Neural progenitor cell (in vitro differentiated cells): Measurements from ENCODE around the gene SCN2A. TPM values are rescaled to one million over a fixed set of nuclear protein-coding genes. Genes with fewer than 3 reads are reported as not detected.

Experiments used
- DNase-seq: peaks from one replicate; pipeline ENCODE4 v3.0.0-alpha.2; 2016; ENCODE audit warnings: low spot score
- H2AFZ ChIP-seq: fragments of 200-600 bp; sonication (generic); replicated peaks from 2 replicates; pipeline ENCODE4 v1.6.1; 2016; ENCODE audit warnings: antibody characterized with exemption
- H3F3A ChIP-seq: fragments of 200-600 bp; sonication (generic); 2 replicates; pipeline ENCODE4 v1.6.1; 2016; ENCODE audit warnings: antibody characterized with exemption, low read depth
- H3K27ac ChIP-seq: fragments of 200-600 bp; sonication (generic); 2 replicates; pipeline ENCODE4 v1.5.1; 2016; ENCODE audit warnings: mild to moderate bottlenecking
- H3K27me3 ChIP-seq: fragments of 200-600 bp; sonication (generic); 2 replicates; pipeline ENCODE4 v1.6.1; 2016; ENCODE audit warnings: mild to moderate bottlenecking, moderate library complexity
- H3K36me3 ChIP-seq: fragments of 200-600 bp; sonication (generic); 2 replicates; pipeline ENCODE4 v1.5.1; 2016
- H3K4me1 ChIP-seq: fragments of 200-600 bp; sonication (generic); 2 replicates; pipeline ENCODE4 v1.6.1; 2016; ENCODE audit warnings: mixed run types
- H3K4me2 ChIP-seq: fragments of 200-600 bp; sonication (generic); 2 replicates; pipeline ENCODE4 v1.6.1; 2016
- H3K4me3 ChIP-seq: fragments of 200-600 bp; sonication (generic); 2 replicates; pipeline ENCODE4 v1.5.1; 2016
- H3K79me2 ChIP-seq: fragments of 200-600 bp; sonication (generic); 2 replicates; pipeline ENCODE4 v1.6.1; 2016; ENCODE audit warnings: low read depth
- H3K9ac ChIP-seq: fragments of 200-600 bp; sonication (generic); 2 replicates; pipeline ENCODE4 v1.6.1; 2016
- H3K9me3 ChIP-seq: fragments of 200-600 bp; sonication (generic); 2 replicates; pipeline ENCODE4 v1.5.1; 2016; ENCODE audit warnings: low read depth
- H4K20me1 ChIP-seq: fragments of 200-600 bp; sonication (generic); 2 replicates; pipeline ENCODE4 v1.6.1; 2016; ENCODE audit warnings: low read depth
- H3K27ac Mint-ChIP-seq: 3 replicates; pipeline ENCODE4 v1.8.0; 2021; ENCODE audit warnings: mixed read lengths
- H3K27me3 Mint-ChIP-seq: 2 replicates; pipeline ENCODE4 v1.8.0; 2022; ENCODE audit warnings: low read depth, mild to moderate bottlenecking, inconsistent platforms, moderate library complexity, mixed read lengths; ENCODE audit not compliant: insufficient read depth
- H3K36me3 Mint-ChIP-seq: 3 replicates; pipeline ENCODE4 v1.8.0; 2021; ENCODE audit warnings: mixed read lengths
- H3K4me1 Mint-ChIP-seq: 3 replicates; pipeline ENCODE4 v1.8.0; 2021; ENCODE audit warnings: mixed read lengths
- H3K4me3 Mint-ChIP-seq: 3 replicates; pipeline ENCODE4 v1.8.0; 2021; ENCODE audit warnings: mild to moderate bottlenecking, moderate library complexity, mixed read lengths
- H3K9me3 Mint-ChIP-seq: 3 replicates; pipeline ENCODE4 v1.8.0; 2020; ENCODE audit warnings: mixed read lengths
- CTCF ChIP-seq: fragments of 200-600 bp; sonication (generic); IDR thresholded peaks from 2 replicates; pipeline ENCODE4 v1.5.1; 2017; ENCODE audit warnings: antibody characterized with exemption, mild to moderate bottlenecking
- EZH2 ChIP-seq: fragments of 200-600 bp; sonication (generic); IDR thresholded peaks from 2 replicates; pipeline ENCODE4 v1.6.1; 2017; ENCODE audit warnings: antibody characterized with exemption, mild to moderate bottlenecking, moderate library complexity
- EZH2phosphoT487 ChIP-seq: fragments of 200-600 bp; sonication (generic); IDR thresholded peaks from 2 replicates; pipeline ENCODE4 v1.6.1; 2017; ENCODE audit warnings: antibody characterized with exemption
- total RNA-seq: library from RNA; depleted of rRNA; stranded (reverse); fragments of >200 nt; gene quantifications from 2 replicates; pipeline ENCODE4 v1.2.3, GENCODE V29; 2015; ENCODE audit warnings: low replicate concordance

Gene SCN2A
- total RNA-seq, 1 donor from 2014 or later = 0.30 TPM

DNA sequence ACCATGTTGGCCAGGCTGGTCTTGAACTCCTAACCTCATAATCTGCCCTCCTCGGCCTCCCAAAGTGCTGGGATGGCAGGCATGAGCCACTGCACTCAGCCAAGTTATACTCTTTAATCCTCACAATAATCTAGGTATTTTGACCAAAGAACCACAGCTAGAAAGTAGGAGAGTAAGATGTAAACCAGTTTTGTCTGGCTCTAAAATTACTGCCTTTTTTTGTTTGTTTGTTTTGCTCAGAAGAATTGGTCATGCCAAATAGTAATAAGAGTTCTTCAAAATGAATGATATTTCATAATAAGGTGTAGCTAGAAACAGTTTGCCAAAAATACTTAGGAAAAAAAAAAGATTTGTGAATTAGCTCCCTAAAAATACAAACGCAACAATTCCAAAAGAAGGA, 36.7 kb downstream of the SCN2A start:
- no peak overlapping the region for H3K4me2 ChIP-seq
- no peak for DNase-seq
- Mint-ChIP-seq H3K27ac (no peak overlapping the region), H3K36me3 (no peaks in the 10 kb centered on the region), H3K9me3 (no peaks in the 10 kb centered on the region), H3K4me1 (no peaks in the 10 kb centered on the region), H3K27me3 (no peaks in the 10 kb centered on the region), H3K4me3 (no peak overlapping the region)
- no peaks in the 10 kb centered on the region for H3F3A ChIP-seq
- TF ChIP-seq CTCF (no peak), EZH2phosphoT487 (no peak), EZH2 (no peak)
- no peaks in the 10 kb centered on the region for H3K36me3 ChIP-seq
- H3K27me3 ChIP-seq = no peaks in the 10 kb centered on the region
- no peak overlapping the region for H3K9ac ChIP-seq
- H3K79me2 ChIP-seq = no peaks in the 10 kb centered on the region
- H3K4me3 ChIP-seq = no peak overlapping the region
- H4K20me1 ChIP-seq = no peaks in the 10 kb centered on the region
- no peaks in the 10 kb centered on the region for H3K9me3 ChIP-seq
- H3K27ac ChIP-seq = no peak overlapping the region
- no peak overlapping the region for H2AFZ ChIP-seq
- no peaks in the 10 kb centered on the region for H3K4me1 ChIP-seq

DNA sequence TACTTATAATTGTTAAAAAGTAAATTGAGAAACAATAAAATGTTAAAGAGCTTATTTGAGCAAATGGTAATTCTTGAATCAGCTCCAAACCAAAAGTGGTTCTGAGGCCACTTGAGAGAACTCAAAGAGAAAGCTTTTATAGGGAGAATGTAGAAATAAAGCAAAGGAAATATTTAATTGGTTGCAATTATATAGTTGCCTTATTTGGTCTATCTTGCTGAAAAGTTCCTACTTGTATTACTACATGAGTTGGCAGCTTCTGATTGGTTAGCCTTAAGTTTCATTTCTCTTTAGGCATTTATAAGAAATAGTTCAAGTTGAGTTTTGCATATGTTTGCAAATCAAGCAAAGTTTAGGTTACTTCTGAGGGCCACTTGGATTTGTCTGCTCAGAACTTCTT, 38.1 kb downstream of the SCN2A start:
- H3K79me2 ChIP-seq = no peaks in the 10 kb centered on the region
- H3K9me3 ChIP-seq = no peaks in the 10 kb centered on the region
- H3K9me3 Mint-ChIP-seq = no peaks in the 10 kb centered on the region
- H3K27me3 Mint-ChIP-seq = no peaks in the 10 kb centered on the region
- no peak for DNase-seq
- H3K4me3 Mint-ChIP-seq = no peak overlapping the region
- H3K36me3 ChIP-seq = no peaks in the 10 kb centered on the region
- H3K4me2 ChIP-seq = no peak overlapping the region
- no peaks in the 10 kb centered on the region for H3F3A ChIP-seq
- H3K27ac Mint-ChIP-seq = no peak overlapping the region
- no peaks in the 10 kb centered on the region for H3K4me1 Mint-ChIP-seq
- H3K4me3 ChIP-seq = no peak overlapping the region
- H2AFZ ChIP-seq = no peak overlapping the region
- no peak for TF ChIP-seq CTCF
- no peak for TF ChIP-seq EZH2
- no peak for TF ChIP-seq EZH2phosphoT487
- no peaks in the 10 kb centered on the region for H3K27me3 ChIP-seq
- no peaks in the 10 kb centered on the region for H3K4me1 ChIP-seq
- H4K20me1 ChIP-seq = no peaks in the 10 kb centered on the region
- no peak overlapping the region for H3K27ac ChIP-seq
- no peaks in the 10 kb centered on the region for H3K36me3 Mint-ChIP-seq
- H3K9ac ChIP-seq = no peak overlapping the region

GRCh38 chr2:165277860-165278656, 38.8 kb downstream of the SCN2A start:
- no peak for TF ChIP-seq EZH2
- no peak for TF ChIP-seq CTCF
- TF ChIP-seq EZH2phosphoT487 = no peak
- no peaks in the 10 kb centered on the region for H3K79me2 ChIP-seq
- no peak overlapping the region for H3K27ac Mint-ChIP-seq
- H3K9me3 Mint-ChIP-seq = no peaks in the 10 kb centered on the region
- no peaks in the 10 kb centered on the region for H3K4me1 ChIP-seq
- H3K36me3 Mint-ChIP-seq = no peaks in the 10 kb centered on the region
- H3K27ac ChIP-seq = no peak overlapping the region
- no peak overlapping the region for H3K9ac ChIP-seq
- H3K9me3 ChIP-seq = no peaks in the 10 kb centered on the region
- H3K27me3 ChIP-seq = no peaks in the 10 kb centered on the region
- H3K27me3 Mint-ChIP-seq = no peaks in the 10 kb centered on the region
- no peaks in the 10 kb centered on the region for H3K36me3 ChIP-seq
- no peak overlapping the region for H3K4me2 ChIP-seq
- no peaks in the 10 kb centered on the region for H3K4me1 Mint-ChIP-seq
- H3K4me3 Mint-ChIP-seq = no peak overlapping the region
- no peaks in the 10 kb centered on the region for H4K20me1 ChIP-seq
- no peak overlapping the region for H3K4me3 ChIP-seq
- no peaks in the 10 kb centered on the region for H3F3A ChIP-seq
- H2AFZ ChIP-seq = no peak overlapping the region
- DNase-seq = peak; percentile 19
